Left renal pelvis (tissue), 4 donors: Measurements from ENCODE around the gene GRID2IP. TPM values are rescaled to one million over a fixed set of nuclear protein-coding genes. Genes with fewer than 3 reads are reported as not detected.

Experiments
- DNase-seq, 4 donors: peaks; one replicate each; pipeline ENCODE4 v3.0.0-alpha.2; 2013; ENCODE audit warnings: low read depth in 4 of 4, low spot score in 3 of 4
- polyA plus RNA-seq, 4 donors: library from polyadenylated mRNA; unstranded; fragments of 120-200 nt; gene quantifications; one replicate each; pipeline ENCODE4 v1.2.1, GENCODE V29; 2013; ENCODE audit not compliant: insufficient read length in 4 of 4

The GRID2IP gene
- polyA plus RNA-seq, 4 donors: 0.16 to 1.2 (median 0.67) TPM

GRCh38 chr7:6563936-6564770 lies 12.9 kb upstream of the GRID2IP start:
- no peak for DNase-seq

DNA sequence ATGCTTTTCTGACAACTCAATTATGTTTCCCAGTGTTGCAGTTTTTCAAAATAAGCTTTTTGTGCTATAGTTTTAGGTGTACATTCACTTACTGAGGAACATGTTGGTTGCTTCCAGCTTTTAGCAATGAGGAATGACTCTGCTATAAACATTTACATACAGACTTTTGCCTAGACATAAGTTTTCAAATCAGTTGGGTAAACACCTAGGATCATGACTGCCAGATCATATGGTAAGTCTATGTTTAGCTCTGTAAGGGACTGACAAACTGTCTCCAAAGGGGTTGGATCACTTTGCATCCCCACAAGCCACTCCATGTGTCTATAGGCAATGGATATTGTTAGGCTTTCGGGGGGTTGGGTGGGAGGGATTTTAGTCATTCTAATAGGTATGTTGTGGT lies 10.8 kb upstream of the GRID2IP start:
- no peak for DNase-seq

- DNase-seq: no peak
Measured at GRCh38 chr7:6559896-6560295, 8.6 kb upstream of the GRID2IP start.

DNA sequence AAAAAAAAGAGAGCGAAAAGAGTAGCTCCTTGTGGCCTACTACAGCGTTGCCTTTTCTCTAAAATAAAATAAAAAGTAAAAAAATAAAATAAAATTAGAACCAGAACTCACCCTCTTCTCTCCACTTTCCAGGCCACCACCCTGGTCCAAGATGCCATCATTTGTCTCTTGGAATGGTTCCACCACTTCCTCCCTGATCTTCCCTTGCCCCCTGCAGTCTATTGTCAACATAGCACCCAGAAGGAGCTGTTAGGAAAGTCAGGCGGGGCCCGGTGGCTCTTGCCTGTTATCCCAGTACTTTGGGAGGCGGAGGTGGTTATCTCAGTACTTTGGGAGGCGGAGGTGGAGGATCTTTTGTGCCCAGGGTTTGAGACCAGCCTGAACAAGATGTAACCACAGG lies 7.6 kb upstream of the GRID2IP start:
- no peak for DNase-seq

DNA sequence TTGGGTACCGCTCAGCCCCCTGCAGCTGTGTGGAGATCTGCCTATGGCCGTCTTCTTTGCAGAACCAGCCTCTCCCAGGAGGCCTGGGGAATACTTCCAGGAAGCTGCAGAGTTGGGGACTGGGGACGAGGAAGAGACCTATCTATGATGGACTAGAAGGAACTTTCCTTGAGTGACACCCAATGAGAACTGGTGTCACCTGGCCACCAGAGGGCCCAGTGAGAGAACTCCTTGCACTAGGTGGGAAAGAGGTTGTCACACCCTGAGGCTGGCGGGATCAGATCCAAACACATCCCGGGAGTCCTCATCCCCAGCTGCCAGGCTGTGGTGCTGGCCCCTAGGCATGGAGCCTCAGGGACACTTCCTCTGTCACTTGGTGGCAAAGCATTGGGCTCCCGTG lies 4.9 kb upstream of the GRID2IP start:
- no peak for DNase-seq

GRCh38 chr7:6554848-6555247 lies 3.6 kb upstream of the GRID2IP start:
- no peak for DNase-seq

GRCh38 chr7:6553448-6554044 lies 2.3 kb upstream of the GRID2IP start:
- DNase-seq: no peak

- no peak for DNase-seq
Measured at GRCh38 chr7:6547400-6547799, 3.9 kb downstream of the GRID2IP start.

- DNase-seq: no peak
Measured at GRCh38 chr7:6546498-6547251, 4.6 kb downstream of the GRID2IP start.

DNA sequence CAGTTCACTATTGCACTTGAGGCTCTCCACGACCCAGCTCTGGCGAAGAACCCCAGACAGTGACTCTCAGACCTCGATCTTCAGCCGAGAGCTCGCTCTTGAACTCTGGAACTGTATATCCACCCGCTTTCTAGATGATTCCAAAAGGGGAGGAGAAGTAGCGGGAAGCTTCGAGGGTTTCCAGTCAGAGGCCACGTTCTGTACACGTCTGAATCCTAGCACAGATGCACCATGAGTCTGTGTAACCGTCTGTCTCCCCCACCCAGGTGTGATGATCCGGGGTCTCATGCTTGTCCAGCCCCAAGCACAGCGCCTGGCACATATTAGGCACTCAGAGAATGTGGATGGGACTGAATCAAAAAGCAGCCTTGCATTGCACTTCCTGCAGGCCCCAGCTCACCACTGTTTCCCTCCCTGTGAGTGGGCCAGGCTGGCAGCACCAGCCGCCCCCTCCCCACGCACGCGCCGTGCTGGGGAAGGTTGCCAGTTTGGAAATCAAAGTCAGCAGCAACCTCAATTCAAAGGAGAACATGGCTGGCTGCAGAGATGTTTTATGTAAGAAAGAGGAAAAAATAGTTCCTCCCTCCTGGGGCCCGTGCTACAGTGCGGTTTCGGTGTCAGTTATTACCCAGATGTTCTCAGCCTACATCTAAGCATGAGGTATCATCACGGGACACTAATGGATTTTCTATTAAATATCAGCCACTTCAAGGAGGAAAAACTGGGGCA lies 5.7 kb downstream of the GRID2IP start:
- no peak for DNase-seq

- DNase-seq: no peak
Measured at GRCh38 chr7:6542368-6542767, 8.9 kb downstream of the GRID2IP start.

DNA sequence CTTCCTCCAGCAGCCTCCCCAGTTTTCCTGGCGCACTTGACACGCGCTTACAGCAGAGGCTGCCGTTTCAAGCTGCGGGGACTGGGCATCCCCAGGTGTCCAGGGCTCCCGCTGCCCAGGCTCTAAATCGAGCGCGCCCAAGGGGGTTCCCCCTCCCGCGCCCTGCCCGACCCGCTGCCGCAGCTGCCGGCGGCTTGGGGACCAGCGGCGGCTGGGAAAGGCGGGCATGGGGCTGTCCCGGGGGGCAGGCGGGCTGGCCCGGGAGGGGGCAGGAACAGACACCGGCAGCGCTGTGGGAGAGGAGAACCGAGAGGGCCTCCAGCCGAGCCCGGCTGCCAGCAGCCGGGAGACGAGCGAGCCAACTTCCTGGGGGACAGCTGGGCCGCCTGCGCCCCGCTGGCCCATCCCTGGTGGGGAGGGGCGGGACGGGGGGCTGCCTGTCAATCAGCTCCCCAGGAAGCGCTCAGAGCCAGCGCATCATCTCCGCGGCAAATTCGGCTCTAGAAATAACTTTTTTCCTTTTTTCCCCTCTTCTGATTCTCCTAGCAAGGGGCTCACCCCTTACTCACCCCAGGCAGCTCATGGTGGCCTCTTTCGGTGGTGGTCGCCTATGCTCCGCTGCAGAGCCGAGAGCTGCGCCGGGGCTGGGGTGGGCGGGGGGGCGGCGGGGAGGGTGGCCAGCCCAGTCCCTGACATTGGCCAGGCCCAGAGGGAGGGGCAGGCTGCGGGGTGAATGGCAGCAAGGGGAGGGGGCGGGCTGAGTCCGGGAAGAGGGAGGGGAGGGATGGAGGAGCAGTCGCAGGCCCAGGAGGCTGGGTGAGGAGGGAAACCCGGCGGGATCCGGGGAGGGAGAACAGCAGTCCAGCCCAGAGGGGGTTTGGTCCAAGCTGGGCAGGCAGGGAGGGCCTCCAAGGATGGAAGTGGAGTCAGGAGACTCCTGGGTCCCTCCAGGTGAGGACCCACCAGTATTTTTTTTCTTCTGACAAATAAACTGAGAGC lies 14.7 kb downstream of the GRID2IP start:
- DNase-seq: no peak

DNA sequence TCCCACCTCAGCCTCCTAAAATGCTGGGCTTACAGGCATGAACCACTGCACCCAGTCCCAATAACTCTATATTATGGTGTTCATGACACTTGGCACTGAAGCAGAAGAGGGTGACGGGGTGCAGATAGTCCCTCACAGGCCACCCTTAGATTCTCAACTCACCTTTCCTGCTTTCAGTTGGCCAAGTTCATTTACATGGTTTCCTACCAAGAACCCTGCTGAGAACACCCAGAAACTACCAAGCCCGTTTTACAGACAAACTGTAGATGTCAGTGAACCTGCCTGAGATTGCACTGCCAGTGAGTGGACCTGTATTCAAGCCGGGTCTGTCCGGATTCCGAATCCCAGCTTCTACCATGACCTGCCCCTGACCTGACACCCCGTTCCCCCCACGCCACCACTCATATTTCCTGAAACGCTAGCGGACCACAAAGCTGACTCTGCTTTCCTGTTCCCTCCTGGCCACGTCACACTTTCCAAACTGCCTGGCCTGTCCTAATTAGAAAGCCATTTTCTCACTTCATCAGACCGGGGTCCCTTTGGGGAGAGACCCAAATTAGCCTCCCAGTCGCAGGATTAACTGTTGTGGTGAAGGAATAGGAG lies 17.3 kb downstream of the GRID2IP start:
- no peak for DNase-seq

DNA sequence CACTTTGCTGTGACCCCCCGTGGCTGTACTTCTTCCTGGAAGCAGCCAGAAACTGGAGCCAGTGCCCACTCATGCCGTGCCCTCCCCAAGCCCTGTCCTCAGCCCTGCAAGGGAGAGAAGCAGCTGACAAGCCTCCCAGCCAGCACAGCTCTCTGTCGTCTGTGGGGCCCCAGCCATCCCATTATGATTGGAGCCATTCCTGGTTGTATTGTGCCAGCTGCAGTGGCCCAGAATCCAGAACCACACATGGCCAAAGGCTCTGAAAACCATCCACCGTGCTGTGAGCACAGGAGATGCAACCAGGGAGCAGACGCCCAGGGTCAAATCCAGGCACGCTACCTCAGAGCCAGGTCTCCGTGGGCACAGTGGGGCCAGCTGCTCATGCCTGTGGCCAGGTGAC lies 18.7 kb downstream of the GRID2IP start:
- DNase-seq: no peak

DNA sequence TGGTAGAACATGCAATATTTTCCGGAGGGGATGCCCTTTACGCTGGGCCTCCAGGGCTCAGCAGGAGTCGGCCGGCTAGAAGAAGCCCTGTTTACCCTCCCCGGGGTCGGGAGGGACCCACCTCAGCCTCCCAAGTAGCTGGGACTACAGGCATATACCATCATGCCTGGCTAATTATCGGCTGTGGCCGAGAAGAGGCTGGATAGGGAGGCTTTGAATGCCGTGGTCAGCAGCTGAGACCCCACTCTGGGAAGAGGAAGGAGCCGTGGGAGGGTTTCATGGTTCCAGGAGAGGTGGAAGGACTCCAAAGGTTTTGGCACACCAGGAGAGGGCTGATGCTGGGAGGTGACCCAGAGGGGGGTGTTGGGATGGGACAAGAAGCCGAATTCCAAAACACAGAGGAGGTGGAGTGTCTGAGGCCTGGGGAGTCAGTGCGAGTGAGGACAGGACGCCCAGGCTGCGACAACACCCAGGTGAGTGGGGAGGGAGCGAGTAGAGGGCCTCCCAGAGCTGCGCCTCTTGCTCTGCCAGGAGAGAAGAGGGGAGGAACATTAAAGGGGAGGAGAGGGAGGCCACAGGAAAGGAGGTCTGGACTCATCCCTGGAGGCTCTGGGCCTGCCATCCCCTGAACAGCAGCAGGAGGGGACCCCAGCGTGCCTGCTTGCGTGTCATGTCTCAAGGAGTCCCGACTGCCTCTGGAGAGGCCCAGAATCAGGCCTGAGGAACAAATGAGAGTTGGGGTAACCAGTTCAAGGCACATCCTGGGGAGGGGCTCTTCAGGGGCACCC lies 19.6 kb downstream of the GRID2IP start:
- DNase-seq: no peak

DNA sequence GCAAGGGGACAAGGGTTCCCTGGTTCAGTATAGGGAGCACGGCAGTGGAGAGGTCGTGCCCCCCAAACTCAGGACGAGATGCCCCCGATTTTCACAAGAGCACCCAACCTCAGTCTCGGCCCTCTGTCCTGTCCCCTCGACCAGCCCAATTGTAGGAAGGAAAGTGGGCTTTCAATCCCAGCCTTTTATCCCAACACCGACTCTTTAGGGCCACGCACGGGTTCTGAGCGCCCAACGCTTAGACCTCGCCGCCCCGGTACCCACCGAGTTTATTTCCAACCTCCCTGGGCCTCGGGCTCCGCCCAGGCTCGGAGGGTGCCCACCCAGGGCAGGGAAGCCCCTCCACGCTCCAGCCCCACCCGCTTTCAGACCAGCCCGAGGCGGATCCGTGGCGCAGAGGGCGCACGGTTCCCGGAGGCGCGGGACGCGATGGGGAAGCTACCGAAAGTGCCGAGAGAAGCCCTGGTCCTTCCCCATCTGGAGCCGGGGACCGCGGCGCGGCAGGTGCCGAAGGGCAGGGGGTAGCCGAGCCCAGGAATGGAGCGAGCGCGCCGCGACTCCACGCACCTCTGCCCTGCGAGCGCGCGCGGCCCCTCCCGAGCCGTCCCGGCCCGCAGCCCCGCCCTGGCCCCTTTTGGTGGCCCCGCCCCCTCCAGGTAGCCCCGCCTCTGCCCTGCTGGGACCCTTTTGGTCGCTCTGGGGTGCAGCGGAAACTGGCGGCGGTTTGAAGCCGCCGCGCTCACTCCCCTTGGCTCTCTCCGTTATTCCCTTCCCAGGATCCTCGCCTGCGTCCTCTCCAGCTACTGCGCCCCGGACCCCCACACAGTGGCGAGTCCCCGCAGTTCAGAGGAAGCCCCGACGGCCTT lies 20.4 kb downstream of the GRID2IP start:
- DNase-seq: no peak

DNA sequence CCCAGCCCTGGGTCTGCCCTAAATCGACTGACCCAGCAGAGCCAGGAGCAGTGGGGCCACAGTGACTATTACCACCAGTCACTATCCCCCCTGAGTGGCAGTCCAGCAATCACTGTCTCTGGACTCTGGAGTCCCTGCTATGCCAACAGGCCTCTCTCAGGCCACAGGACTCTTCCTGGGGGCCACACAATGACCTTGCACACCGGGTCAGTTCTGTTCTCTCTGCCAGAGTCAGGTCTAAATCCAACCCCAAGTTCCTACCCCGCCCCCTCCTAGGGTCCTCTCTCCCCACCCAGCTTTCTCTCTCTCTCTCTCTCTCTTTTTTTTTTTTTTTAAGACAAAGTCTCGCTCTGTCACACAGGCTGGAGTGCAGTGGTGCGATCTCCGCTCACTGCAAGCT lies 21.6 kb downstream of the GRID2IP start:
- no peak for DNase-seq
